Endothelial cell of umbilical vein (primary cell): ENCODE results near the gene FBXO10. TPM values are rescaled to one million over a fixed set of nuclear protein-coding genes. Genes with fewer than 3 reads are reported as not detected.
A peak's percentile ranks its signal among the peaks of the same experiment; 100 is the strongest.

Source experiments
- BruUV-seq: library from RNA; stranded (reverse); fragments of 400-500 nt; replicated peaks from 2 replicates; lab custom pipeline; 2021; lab: Mats Ljungman, UMichigan
- CTCF ChIA-PET: fragments of 300-600, 350-600 bp; sonication (Branson Sonifier 250); formaldehyde crosslinking; loops from one replicate; lab custom pipeline; 2021; ENCODE audit warnings: antibody characterized with exemption, inconsistent platforms; lab: Charles Lee
- POLR2A ChIA-PET: fragments of 300-600, 350-600 bp; sonication (Branson Sonifier 250); formaldehyde crosslinking; loops from one replicate; lab custom pipeline; 2021; ENCODE audit warnings: antibody characterized with exemption, inconsistent platforms; lab: Charles Lee
- DNase-seq: peaks from one replicate; pipeline ENCODE4 v3.0.0-alpha.2; 2011; ENCODE audit warnings: low read depth, low spot score
- FAIRE-seq: peaks from 2 replicates; lab custom pipeline; 2011; peaks lifted over from hg19 to GRCh38; lab: Jason Lieb, UNC
- H2AFZ ChIP-seq: 2 replicates; pipeline ENCODE4 v1.6.0; 2012; ENCODE audit warnings: low read depth, low read length, control low read depth, inconsistent platforms
- H3K27ac ChIP-seq: 2 replicates; pipeline ENCODE4 v1.5.1; 2011; ENCODE audit warnings: low read depth, mild to moderate bottlenecking, control low read depth, low read length, moderate library complexity; ENCODE audit not compliant: insufficient read depth
- H3K27me3 ChIP-seq, 2 experiments: 2 replicates each; pipeline versions ENCODE4 v1.6.0 to v1.6.1; 2011; ENCODE audit warnings: low read length in 2 of 2, mixed read lengths in 1 of 2; ENCODE audit not compliant: control insufficient read depth in 2 of 2, insufficient read depth in 2 of 2
- H3K36me3 ChIP-seq, 2 experiments: 2 replicates in 1 of 2; 3 replicates in 1 of 2; pipeline ENCODE4 v1.5.1; 2011; ENCODE audit warnings: low read length in 2 of 2, mild to moderate bottlenecking in 1 of 2, moderate library complexity in 1 of 2; ENCODE audit not compliant: control insufficient read depth in 2 of 2, insufficient read depth in 2 of 2; ENCODE audit errors: extremely low read depth in 1 of 2
- H3K4me1 ChIP-seq: 3 replicates; pipeline ENCODE4 v1.5.1; 2011; ENCODE audit warnings: mild to moderate bottlenecking, low read length; ENCODE audit not compliant: control insufficient read depth, insufficient read depth; ENCODE audit errors: extremely low read depth
- H3K4me2 ChIP-seq: 2 replicates; pipeline ENCODE4 v1.6.1; 2011; ENCODE audit warnings: low read length, control low read depth, mixed read lengths; ENCODE audit not compliant: insufficient read depth
- H3K4me3 ChIP-seq, 3 experiments: fragments of 200-600 bp in 1 of 3; sonication (generic), shearing (Covaris generic) in 1 of 3; replicated peaks in 1 of 3; 2 replicates each; pipeline ENCODE4 v1.5.1; 2011 to 2016; ENCODE audit warnings: control low read depth in 3 of 3, low read length in 3 of 3, mild to moderate bottlenecking in 2 of 3, inconsistent platforms in 1 of 3, low read depth in 1 of 3, moderate library complexity in 1 of 3; ENCODE audit not compliant: insufficient read depth in 1 of 3
- H3K79me2 ChIP-seq: 2 replicates; pipeline ENCODE4 v1.6.0; 2012; ENCODE audit warnings: low read length, inconsistent platforms; ENCODE audit not compliant: control insufficient read depth, insufficient read depth
- H3K9ac ChIP-seq: replicated peaks from 2 replicates; pipeline ENCODE3; 2011; ENCODE audit warnings: low read length, control low read depth; ENCODE audit not compliant: insufficient read depth; ENCODE audit errors: extremely low read depth
- H3K9me1 ChIP-seq: replicated peaks from 3 replicates; pipeline ENCODE4 v1.6.0; 2011; ENCODE audit warnings: mild to moderate bottlenecking, low read length; ENCODE audit not compliant: control insufficient read depth, insufficient read depth; ENCODE audit errors: extremely low read depth
- H3K9me3 ChIP-seq: replicated peaks from 2 replicates; pipeline ENCODE4 v1.5.1; 2012; ENCODE audit warnings: low read length, inconsistent platforms; ENCODE audit not compliant: control insufficient read depth, insufficient read depth
- H4K20me1 ChIP-seq: replicated peaks from 2 replicates; pipeline ENCODE3; 2011; ENCODE audit warnings: mild to moderate bottlenecking, low read length; ENCODE audit not compliant: control insufficient read depth, insufficient read depth; ENCODE audit errors: extremely low read depth
- CTCF ChIP-seq, 2 donors: IDR thresholded peaks; 1 replicate in 1 of 2; 2 replicates in 1 of 2; pipeline ENCODE4 v1.5.1; 2011; ENCODE audit warnings: low read length in 2 of 2, mild to moderate bottlenecking in 2 of 2, moderate library complexity in 2 of 2, control low read depth in 1 of 2, inconsistent platforms in 1 of 2, low read depth in 1 of 2; ENCODE audit not compliant: insufficient read depth in 1 of 2; ENCODE audit errors: extremely low read depth in 1 of 2
- EZH2 ChIP-seq: IDR thresholded peaks from 2 replicates; pipeline ENCODE4 v1.6.1; 2012; ENCODE audit warnings: borderline replicate concordance, low read depth, mild to moderate bottlenecking, moderate library complexity, low read length, inconsistent platforms; ENCODE audit not compliant: severe bottlenecking
- FOS ChIP-seq: IDR thresholded peaks from 2 replicates; pipeline ENCODE4 v1.6.1; 2011; ENCODE audit warnings: mild to moderate bottlenecking, low read length, moderate library complexity, borderline replicate concordance; ENCODE audit not compliant: insufficient read depth
- GATA2 ChIP-seq: IDR thresholded peaks from 2 replicates; pipeline ENCODE4 v1.7.0; 2011; ENCODE audit warnings: low read depth, mild to moderate bottlenecking, moderate library complexity, mixed read lengths, low read length; ENCODE audit not compliant: insufficient read length, insufficient read depth
- JUN ChIP-seq: IDR thresholded peaks from 2 replicates; pipeline ENCODE4 v1.6.1; 2011; ENCODE audit warnings: borderline replicate concordance, low read depth; ENCODE audit not compliant: insufficient read length, insufficient read depth
- MYC ChIP-seq: IDR thresholded peaks from one replicate; pipeline ENCODE4 v1.6.1; 2011; ENCODE audit warnings: mild to moderate bottlenecking, low read depth, low read length
- POLR2A ChIP-seq: IDR thresholded peaks from 2 replicates; pipeline ENCODE4 v1.6.1; 2012; ENCODE audit warnings: low read depth, mild to moderate bottlenecking, control low read depth, low read length
- POLR2AphosphoS5 ChIP-seq: IDR thresholded peaks from 2 replicates; pipeline ENCODE4 v1.6.1; 2012; ENCODE audit warnings: low read depth, mild to moderate bottlenecking, control low read depth, low read length, moderate library complexity; ENCODE audit not compliant: insufficient read depth
- dilution Hi-C: fragments of 300-500 bp; cut with MboI; formaldehyde crosslinking; loops from one replicate; pipeline ENCODE4 v1.15.0; 2019; ENCODE audit warnings: low sequenced_read_pairs; ENCODE audit not compliant: extremely low pct_ligation_motif_present
- intact Hi-C: fragments of 100-400 bp; cut with micrococcal nuclease; formaldehyde crosslinking; loops from one replicate; pipeline ENCODE4 v1.10.0; 2022
- polyA plus RNA-seq, 4 experiments: library from polyadenylated mRNA; depleted of rRNA in 3 of 4; stranded (reverse) in 3 of 4; unstranded in 1 of 4; fragments of >200 nt; gene quantifications; 2 replicates each; pipeline versions ENCODE4 v1.2.1 to v1.2.3, GENCODE V29; 2011 to 2012; ENCODE audit warnings: missing spikeins in 1 of 4
- total RNA-seq: library from RNA; stranded (reverse); gene quantifications from 2 replicates; pipeline ENCODE4 v1.2.3, GENCODE V29; 2021
- TF ChIP-seq, protein P1 (sequence below): IDR thresholded peaks from 2 replicates; pipeline ENCODE4 v1.6.1; 2011; ENCODE audit not compliant: insufficient read depth, insufficient read length

The FBXO10 gene
- total and polyA plus RNA-seq, 2 donors (not counting 3 experiments of a cell fraction or from before 2014, with no cell fraction given): 11.8 to 14.4 TPM

DNA sequence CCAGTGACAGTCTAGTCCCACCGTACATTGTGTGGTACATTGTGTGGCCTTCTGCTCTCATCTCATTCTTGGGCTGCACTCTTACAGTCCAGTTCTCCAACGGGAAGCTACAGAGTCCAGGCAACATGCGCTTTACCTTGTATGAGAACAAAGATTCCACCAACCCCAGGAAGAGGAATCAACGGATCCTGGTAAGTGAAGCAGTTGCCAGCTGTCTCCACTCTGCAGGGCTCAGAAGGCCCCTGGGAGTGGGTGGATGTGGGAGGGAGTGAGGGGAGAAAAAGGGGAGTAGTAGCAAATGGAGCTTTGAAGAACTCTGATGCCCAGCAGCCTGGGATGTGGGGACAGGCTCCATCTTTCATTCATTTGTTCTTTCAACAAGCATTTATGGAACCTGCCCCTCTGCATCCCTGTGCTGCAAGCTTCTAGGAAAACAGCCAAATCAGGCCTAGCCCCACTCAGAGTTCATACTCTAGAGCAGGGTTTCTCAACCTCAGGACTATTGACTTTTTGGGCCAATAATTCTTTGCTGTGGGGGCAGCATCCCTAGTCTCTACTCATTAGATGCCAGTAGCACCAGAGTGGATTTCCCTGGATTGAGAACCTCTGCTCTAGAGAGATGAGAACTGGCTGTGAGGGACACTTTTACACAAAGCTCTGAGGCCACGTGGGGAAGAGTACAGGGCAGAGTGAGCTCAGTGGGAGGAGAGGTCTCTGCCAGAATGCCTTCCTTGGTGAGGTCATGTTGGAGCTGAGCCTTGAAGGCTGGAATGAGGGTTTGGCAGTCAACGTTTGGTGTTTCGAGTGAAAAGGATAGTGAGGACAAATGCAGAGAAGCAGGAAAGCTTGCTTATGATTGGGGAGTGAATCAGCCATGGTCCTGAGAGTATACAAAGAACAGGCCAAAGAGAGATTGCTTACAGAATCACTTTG is 89.3 kb downstream of the FBXO10 start:
- H3K79me2 ChIP-seq: peaks cover 8% of the 10 kb centered on the region
- H3K27me3 ChIP-seq: no peaks in the 10 kb centered on the region
- intact Hi-C loops: loop anchor here (10.0 kb wide), 1 partner anchor 298 kb away; the partner anchor contains the start of gene EXOSC3
- TF ChIP-seq FOS: no peak
- no peak for TF ChIP-seq JUN
- no peak for TF ChIP-seq GATA2
- no peak for TF ChIP-seq POLR2AphosphoS5
- no peak overlapping the region for H3K27ac ChIP-seq
- no peaks in the 10 kb centered on the region for H3K36me3 ChIP-seq
- peak overlapping the region; percentile 70 for H3K9ac ChIP-seq
- H3K4me2 ChIP-seq: peak overlapping the region; percentile 83
- no peaks in the 10 kb centered on the region for H3K9me3 ChIP-seq
- POLR2A ChIA-PET: interaction anchor here (2.3 kb wide), 1 partner anchor 22 kb away, joined by 9 read pairs; the partner anchor contains the start of gene ZBTB5
- peak overlapping the region; percentile 94 for H2AFZ ChIP-seq
- no peaks in the 10 kb centered on the region for H4K20me1 ChIP-seq
- H3K4me1 ChIP-seq: peaks cover 16% of the 10 kb centered on the region
- BruUV-seq: no TSS peak
- H3K4me3 ChIP-seq: peak overlapping the region; percentile 46 to 78 (median 76)
- FAIRE-seq: peak; percentile 33
- CTCF ChIA-PET: interaction anchor here (1.3 to 3.5 kb wide), 3 partner anchors 14 to 777 kb away, joined by 4 to 12 read pairs (median 5); no protein-coding TSS in a partner anchor
- dilution Hi-C loops: no loop called here
- DNase-seq: no peak
- no peaks in the 10 kb centered on the region for H3K9me1 ChIP-seq

DNA sequence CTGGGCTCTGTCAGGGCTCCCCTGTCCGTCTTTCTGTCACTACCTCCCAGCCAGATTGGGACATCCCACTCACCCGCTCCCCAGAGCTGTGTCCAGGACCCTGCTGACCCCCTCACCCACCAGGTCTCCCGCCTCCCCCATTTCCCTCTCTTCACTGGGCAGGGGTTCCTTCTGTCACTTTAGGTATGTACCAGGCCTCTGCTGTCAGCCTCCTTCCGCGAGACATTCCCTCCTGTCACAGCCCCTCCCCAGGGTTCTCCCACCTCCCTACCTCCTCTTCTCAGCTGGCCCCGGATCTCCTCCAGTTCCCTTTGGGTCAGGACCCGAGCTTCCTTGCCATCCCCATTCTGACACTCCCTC is 89.9 kb downstream of the FBXO10 start:
- intact Hi-C loops: loop anchor here (10.0 kb wide), 1 partner anchor 299 kb away; the partner anchor contains the start of gene EXOSC3
- Histone ChIP-seq H4K20me1 (no peaks in the 10 kb centered on the region), H3K9me3 (no peaks in the 10 kb centered on the region), H3K27ac (peak overlapping the region; percentile 36), H3K9me1 (no peaks in the 10 kb centered on the region), H3K36me3 (no peaks in the 10 kb centered on the region), H3K4me1 (peaks cover 16% of the 10 kb centered on the region), H3K27me3 (peaks cover 3 to 6% of the 10 kb centered on the region in 2 experiments), H2AFZ (peak overlapping the region; percentile 94), H3K4me2 (peak overlapping the region; percentile 83), H3K4me3 (peak overlapping the region; percentile 46 to 78 (median 76)), H3K79me2 (peaks cover 8% of the 10 kb centered on the region), H3K9ac (peak overlapping the region; percentile 70)
- dilution Hi-C loops: no loop called here
- ChIA-PET CTCF (interaction anchor here (1.3 to 3.5 kb wide), 3 partner anchors 14 to 778 kb away, joined by 4 to 12 read pairs (median 5); no protein-coding TSS in a partner anchor), POLR2A (interaction anchor here (2.3 kb wide), 1 partner anchor 21 kb away, joined by 9 read pairs; the partner anchor contains the start of gene ZBTB5)
- TF ChIP-seq, protein P1, sequence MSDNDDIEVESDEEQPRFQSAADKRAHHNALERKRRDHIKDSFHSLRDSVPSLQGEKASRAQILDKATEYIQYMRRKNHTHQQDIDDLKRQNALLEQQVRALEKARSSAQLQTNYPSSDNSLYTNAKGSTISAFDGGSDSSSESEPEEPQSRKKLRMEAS: no peak
- no peak for TF ChIP-seq MYC
- TF ChIP-seq JUN: no peak
- TF ChIP-seq EZH2: no peak
- TF ChIP-seq CTCF (IDR thresholded peaks at IDR 0.05; ENCODE audit: extremely low read depth in 1 of 2, insufficient read depth in 1 of 2, low read depth in 1 of 2, low read length in 2 of 2): no peak
- TF ChIP-seq FOS: no peak
- TF ChIP-seq POLR2AphosphoS5: no peak
- no peak for TF ChIP-seq POLR2A
- TF ChIP-seq GATA2: no peak
- DNase-seq: no peak
- BruUV-seq: TSS peak; percentile 45
- no peak for FAIRE-seq
